ENCODE data around the gene NTRK2. TPM values are rescaled to one million over a fixed set of nuclear protein-coding genes. Genes with fewer than 3 reads are reported as not detected.

NTRK2 gene
- total and polyA plus RNA-seq, 10 of the 15 experiments (the other 5 are each of a cell fraction or from before 2014, with no cell fraction given), result 0.42 to 4.6 (median 0.65) TPM

- in situ Hi-C loops (cut with MboI) (loop anchor here (10.0 kb wide), 2 partner anchors 265 to 585 kb away; no protein-coding TSS in a partner anchor), intact Hi-C loops (cut with micrococcal nuclease; ENCODE audit: unreplicated experiment) (no loop called here)
- no peak for DNase-seq (ENCODE audit: low read depth, low spot score)
- ATAC-seq, result no peak; the same call in 2 of the 3 replicates
- Histone ChIP-seq H2AFZ (ENCODE audit: control insufficient read depth, low read depth, low read length) (no peak overlapping the region), H3K27ac (ENCODE audit: control insufficient read depth, insufficient read depth) (no peak overlapping the region), H3K4me3 (no peak overlapping the region), H3K4me2 (ENCODE audit: control insufficient read depth, insufficient read depth) (no peak overlapping the region; the same call in 1 of the 2 replicates), H3K36me3 (ENCODE audit: control insufficient read depth in 2 of 2, insufficient read depth in 2 of 2, low read length in 1 of 2) (no peaks in the 10 kb centered on the region), H3K4me1 (ENCODE audit: control insufficient read depth, insufficient read depth, low read length) (no peaks in the 10 kb centered on the region), H3K27me3 (replicated peaks in 1 of 2; ENCODE audit: control insufficient read depth in 2 of 2, insufficient read depth in 2 of 2, low read length in 1 of 2) (no peaks in the 10 kb centered on the region), H3K79me2 (ENCODE audit: control insufficient read depth, insufficient read depth, low read length) (no peaks in the 10 kb centered on the region), H4K20me1 (ENCODE audit: control insufficient read depth, insufficient read depth) (no peaks in the 10 kb centered on the region), H3K9ac (ENCODE audit: control insufficient read depth, insufficient read depth, low read length) (no peak overlapping the region), H3K9me3 (replicated peaks; ENCODE audit: control insufficient read depth, insufficient read depth, low read length) (no peaks in the 10 kb centered on the region)
- no peak for FAIRE-seq
- CTCF ChIA-PET, result interaction anchor here (0.9 kb wide), 1 partner anchor 101 kb away, joined by 3 read pairs; no protein-coding TSS in a partner anchor
- RAD21 ChIA-PET (ENCODE audit: unreplicated experiment), result no interaction called here
- POLR2A ChIA-PET, result no interaction called here
- SMC1A ChIA-PET (ENCODE audit: uncharacterized antibody, unreplicated experiment), result interaction anchor here (1.3 to 1.5 kb wide), 2 partner anchors 11 to 14 kb away, joined by 4 to 6 read pairs; no protein-coding TSS in a partner anchor
- BruUV-seq (replicated peaks), result no TSS peak
- 20% methylated on average over 1 of the region's 1 CpG for WGBS (ENCODE audit: insufficient coverage, insufficient replicate concordance, low lambda C conversion rate, missing lambda C conversion rate)
- TF ChIP-seq NRF1 (conservative IDR thresholded peaks at IDR 0.05; ENCODE audit: low read depth, low read length) (no peak), NFIC (IDR thresholded peaks at IDR 0.05; ENCODE audit: low read depth, low read length) (no peak), RB1 (IDR thresholded peaks at IDR 0.05; ENCODE audit: borderline replicate concordance) (no peak), BCL11A (IDR thresholded peaks at IDR 0.05; ENCODE audit: low read depth, low read length) (no peak), E4F1 (IDR thresholded peaks at IDR 0.05; ENCODE audit: borderline replicate concordance, partially characterized antibody) (no peak), MEF2B (IDR thresholded peaks at IDR 0.05; ENCODE audit: partially characterized antibody, poor library complexity, severe bottlenecking) (no peak), KAT2A (conservative IDR thresholded peaks at IDR 0.05; ENCODE audit: control insufficient read depth, low read depth, low read length) (no peak), ATF7 (IDR thresholded peaks at IDR 0.05; ENCODE audit: low read depth) (no peak), HDGF (IDR thresholded peaks at IDR 0.05) (no peak), SMARCA5 (IDR thresholded peaks at IDR 0.05) (no peak), PBX3 (IDR thresholded peaks at IDR 0.05; ENCODE audit: insufficient replicate concordance, low read depth, low read length) (no peak), CBFB (IDR thresholded peaks at IDR 0.05; ENCODE audit: low read depth) (no peak)
- TF ChIP-seq, protein P1, sequence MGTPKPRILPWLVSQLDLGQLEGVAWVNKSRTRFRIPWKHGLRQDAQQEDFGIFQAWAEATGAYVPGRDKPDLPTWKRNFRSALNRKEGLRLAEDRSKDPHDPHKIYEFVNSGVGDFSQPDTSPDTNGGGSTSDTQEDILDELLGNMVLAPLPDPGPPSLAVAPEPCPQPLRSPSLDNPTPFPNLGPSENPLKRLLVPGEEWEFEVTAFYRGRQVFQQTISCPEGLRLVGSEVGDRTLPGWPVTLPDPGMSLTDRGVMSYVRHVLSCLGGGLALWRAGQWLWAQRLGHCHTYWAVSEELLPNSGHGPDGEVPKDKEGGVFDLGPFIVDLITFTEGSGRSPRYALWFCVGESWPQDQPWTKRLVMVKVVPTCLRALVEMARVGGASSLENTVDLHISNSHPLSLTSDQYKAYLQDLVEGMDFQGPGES (IDR thresholded peaks at IDR 0.05), result no peak
- TF ChIP-seq, protein P2, sequence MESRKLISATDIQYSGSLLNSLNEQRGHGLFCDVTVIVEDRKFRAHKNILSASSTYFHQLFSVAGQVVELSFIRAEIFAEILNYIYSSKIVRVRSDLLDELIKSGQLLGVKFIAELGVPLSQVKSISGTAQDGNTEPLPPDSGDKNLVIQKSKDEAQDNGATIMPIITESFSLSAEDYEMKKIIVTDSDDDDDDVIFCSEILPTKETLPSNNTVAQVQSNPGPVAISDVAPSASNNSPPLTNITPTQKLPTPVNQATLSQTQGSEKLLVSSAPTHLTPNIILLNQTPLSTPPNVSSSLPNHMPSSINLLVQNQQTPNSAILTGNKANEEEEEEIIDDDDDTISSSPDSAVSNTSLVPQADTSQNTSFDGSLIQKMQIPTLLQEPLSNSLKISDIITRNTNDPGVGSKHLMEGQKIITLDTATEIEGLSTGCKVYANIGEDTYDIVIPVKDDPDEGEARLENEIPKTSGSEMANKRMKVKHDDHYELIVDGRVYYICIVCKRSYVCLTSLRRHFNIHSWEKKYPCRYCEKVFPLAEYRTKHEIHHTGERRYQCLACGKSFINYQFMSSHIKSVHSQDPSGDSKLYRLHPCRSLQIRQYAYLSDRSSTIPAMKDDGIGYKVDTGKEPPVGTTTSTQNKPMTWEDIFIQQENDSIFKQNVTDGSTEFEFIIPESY (IDR thresholded peaks at IDR 0.05), result no peak
- TF ChIP-seq, protein P3, sequence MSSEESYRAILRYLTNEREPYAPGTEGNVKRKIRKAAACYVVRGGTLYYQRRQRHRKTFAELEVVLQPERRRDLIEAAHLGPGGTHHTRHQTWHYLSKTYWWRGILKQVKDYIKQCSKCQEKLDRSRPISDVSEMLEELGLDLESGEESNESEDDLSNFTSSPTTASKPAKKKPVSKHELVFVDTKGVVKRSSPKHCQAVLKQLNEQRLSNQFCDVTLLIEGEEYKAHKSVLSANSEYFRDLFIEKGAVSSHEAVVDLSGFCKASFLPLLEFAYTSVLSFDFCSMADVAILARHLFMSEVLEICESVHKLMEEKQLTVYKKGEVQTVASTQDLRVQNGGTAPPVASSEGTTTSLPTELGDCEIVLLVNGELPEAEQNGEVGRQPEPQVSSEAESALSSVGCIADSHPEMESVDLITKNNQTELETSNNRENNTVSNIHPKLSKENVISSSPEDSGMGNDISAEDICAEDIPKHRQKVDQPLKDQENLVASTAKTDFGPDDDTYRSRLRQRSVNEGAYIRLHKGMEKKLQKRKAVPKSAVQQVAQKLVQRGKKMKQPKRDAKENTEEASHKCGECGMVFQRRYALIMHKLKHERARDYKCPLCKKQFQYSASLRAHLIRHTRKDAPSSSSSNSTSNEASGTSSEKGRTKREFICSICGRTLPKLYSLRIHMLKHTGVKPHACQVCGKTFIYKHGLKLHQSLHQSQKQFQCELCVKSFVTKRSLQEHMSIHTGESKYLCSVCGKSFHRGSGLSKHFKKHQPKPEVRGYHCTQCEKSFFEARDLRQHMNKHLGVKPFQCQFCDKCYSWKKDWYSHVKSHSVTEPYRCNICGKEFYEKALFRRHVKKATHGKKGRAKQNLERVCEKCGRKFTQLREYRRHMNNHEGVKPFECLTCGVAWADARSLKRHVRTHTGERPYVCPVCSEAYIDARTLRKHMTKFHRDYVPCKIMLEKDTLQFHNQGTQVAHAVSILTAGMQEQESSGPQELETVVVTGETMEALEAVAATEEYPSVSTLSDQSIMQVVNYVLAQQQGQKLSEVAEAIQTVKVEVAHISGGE (CRISPR knock-in tag; IDR thresholded peaks at IDR 0.05), result no peak
These were observed 10.0 kb downstream of the NTRK2 start for GRCh38 chr9:84679571-84679970.
